Fibroblast of lung (primary cell): ENCODE results near the gene CAB39L. TPM values are rescaled to one million over a fixed set of nuclear protein-coding genes. Genes with fewer than 3 reads are reported as not detected.

ENCODE experiments used
- DNase-seq, 2 donors: peaks; one replicate each; pipeline versions ENCODE4 v3.0.0 to v3.0.0-alpha.2; 2010; ENCODE audit warnings: low read depth in 2 of 2
- H2AFZ ChIP-seq: 2 replicates; pipeline ENCODE4 v1.5.1; 2012; ENCODE audit warnings: low read length, control low read depth, inconsistent platforms
- H3K27ac ChIP-seq: 2 replicates; pipeline ENCODE4 v1.5.1; 2011; ENCODE audit warnings: low read length, control low read depth; ENCODE audit not compliant: insufficient read depth
- H3K27me3 ChIP-seq: 2 replicates; pipeline ENCODE4 v1.5.1; 2011; ENCODE audit warnings: mild to moderate bottlenecking, low read length; ENCODE audit not compliant: control insufficient read depth, insufficient read depth
- H3K36me3 ChIP-seq: 2 replicates; pipeline ENCODE4 v1.5.1; 2011; ENCODE audit warnings: low read length; ENCODE audit not compliant: control insufficient read depth, insufficient read depth
- H3K4me1 ChIP-seq: 2 replicates; pipeline ENCODE4 v1.5.1; 2011; ENCODE audit warnings: low read length; ENCODE audit not compliant: control insufficient read depth, insufficient read depth; ENCODE audit errors: extremely low read depth
- H3K4me2 ChIP-seq: 2 replicates; pipeline ENCODE4 v1.5.1; 2011; ENCODE audit warnings: low read length, control low read depth; ENCODE audit not compliant: insufficient read depth; ENCODE audit errors: extremely low read depth
- H3K4me3 ChIP-seq, 4 experiments: fragments of 200-600 bp in 1 of 4; sonication (generic) in 1 of 4; replicated peaks in 1 of 4; 2 replicates each; pipeline ENCODE4 v1.5.1; 2011 to 2016; ENCODE audit warnings: low read length in 4 of 4, low read depth in 3 of 4, mild to moderate bottlenecking in 3 of 4, control low read depth in 2 of 4, inconsistent platforms in 1 of 4, mixed read lengths in 1 of 4; ENCODE audit not compliant: insufficient read depth in 1 of 4; ENCODE audit errors: control extremely low read depth in 1 of 4
- H3K79me2 ChIP-seq: 2 replicates; pipeline ENCODE4 v1.5.1; 2012; ENCODE audit warnings: mild to moderate bottlenecking, low read length, inconsistent platforms; ENCODE audit not compliant: control insufficient read depth, insufficient read depth
- H3K9ac ChIP-seq: 2 replicates; pipeline ENCODE4 v1.5.1; 2011; ENCODE audit warnings: mild to moderate bottlenecking, low read length, control low read depth; ENCODE audit not compliant: insufficient read depth
- H3K9me3 ChIP-seq: 2 replicates; pipeline ENCODE4 v1.5.1; 2012; ENCODE audit warnings: low read depth, low read length; ENCODE audit not compliant: control insufficient read depth, insufficient read depth
- H4K20me1 ChIP-seq: 2 replicates; pipeline ENCODE4 v1.5.1; 2011; ENCODE audit warnings: low read length; ENCODE audit not compliant: control insufficient read depth, insufficient read depth; ENCODE audit errors: extremely low read depth
- CTCF ChIP-seq, 2 donors: IDR thresholded peaks in 1 of 2; conservative IDR thresholded peaks in 1 of 2; 1 replicate in 1 of 2; 2 replicates in 1 of 2; pipeline ENCODE4 v1.5.1; 2011 to 2012; ENCODE audit warnings: low read length in 2 of 2, control low read depth in 1 of 2, inconsistent platforms in 1 of 2, low read depth in 1 of 2, mild to moderate bottlenecking in 1 of 2
- EZH2 ChIP-seq: IDR thresholded peaks from 2 replicates; pipeline ENCODE4 v1.5.1; 2012; ENCODE audit warnings: low read length, control low read depth, mild to moderate bottlenecking; ENCODE audit errors: missing control alignments
- polyA plus RNA-seq, 2 donors: library from polyadenylated mRNA; depleted of rRNA in 1 of 2; stranded (reverse) in 1 of 2; unstranded in 1 of 2; fragments of >200 nt; gene quantifications; 2 replicates each; pipeline ENCODE4 v1.2.1, GENCODE V29; 2011 to 2012; ENCODE audit warnings: missing spikeins in 1 of 2
- total RNA-seq: library from RNA; depleted of rRNA; stranded (reverse); fragments of >200 nt; gene quantifications from 2 replicates; pipeline ENCODE4 v1.2.1, GENCODE V29; 2014

CAB39L gene
- total and polyA plus RNA-seq, 2 donors (not counting 1 experiment from before 2014, with no cell fraction given), result 9.4 to 13.0 TPM

GRCh38 chr13:49412749-49413148, 31.1 kb downstream of the CAB39L start:
- TF ChIP-seq CTCF (conservative IDR thresholded peaks at IDR 0.05 in 1 of 2, IDR thresholded peaks at IDR 0.05 in 1 of 2; ENCODE audit: low read depth in 1 of 2, low read length in 2 of 2) (no peak), EZH2 (no peak)
- Histone ChIP-seq H3K4me1 (no peaks in the 10 kb centered on the region), H3K27ac (no peak overlapping the region)

GRCh38 chr13:49411353-49411752, 32.5 kb downstream of the CAB39L start:
- H2AFZ ChIP-seq, result no peak overlapping the region
- DNase-seq, result no peak
- H3K27ac ChIP-seq, result no peak overlapping the region
- H3K9me3 ChIP-seq, result no peaks in the 10 kb centered on the region
- H3K79me2 ChIP-seq, result no peaks in the 10 kb centered on the region
- H3K4me3 ChIP-seq, result no peak overlapping the region
- TF ChIP-seq CTCF (conservative IDR thresholded peaks at IDR 0.05 in 1 of 2, IDR thresholded peaks at IDR 0.05 in 1 of 2; ENCODE audit: low read depth in 1 of 2, low read length in 2 of 2) (no peak), EZH2 (no peak)
- H3K27me3 ChIP-seq, result no peaks in the 10 kb centered on the region
- H3K4me1 ChIP-seq, result no peaks in the 10 kb centered on the region
- no peaks in the 10 kb centered on the region for H4K20me1 ChIP-seq
- H3K9ac ChIP-seq, result no peak overlapping the region
- no peaks in the 10 kb centered on the region for H3K36me3 ChIP-seq
- no peak overlapping the region for H3K4me2 ChIP-seq

More at GRCh38 chr13:49412749-49413148, 31.1 kb downstream of the CAB39L start:
- Histone ChIP-seq H2AFZ (no peak overlapping the region), H3K9ac (no peak overlapping the region), H3K4me2 (no peak overlapping the region), H3K79me2 (no peaks in the 10 kb centered on the region), H3K27me3 (no peaks in the 10 kb centered on the region), H3K9me3 (no peaks in the 10 kb centered on the region), H4K20me1 (no peaks in the 10 kb centered on the region), H3K36me3 (no peaks in the 10 kb centered on the region), H3K4me3 (no peak overlapping the region)
- DNase-seq, result no peak

- H3K9ac ChIP-seq, result no peak overlapping the region
Observed at GRCh38 chr13:49410477-49410876, 33.4 kb downstream of the CAB39L start.

More at GRCh38 chr13:49410477-49410876, 33.4 kb downstream of the CAB39L start:
- Histone ChIP-seq H3K36me3 (no peaks in the 10 kb centered on the region), H3K4me3 (no peak overlapping the region), H3K4me2 (no peak overlapping the region), H3K79me2 (no peaks in the 10 kb centered on the region), H2AFZ (no peak overlapping the region), H3K9me3 (no peaks in the 10 kb centered on the region), H3K27ac (no peak overlapping the region), H3K4me1 (no peaks in the 10 kb centered on the region), H3K27me3 (no peaks in the 10 kb centered on the region), H4K20me1 (no peaks in the 10 kb centered on the region)
- TF ChIP-seq CTCF (conservative IDR thresholded peaks at IDR 0.05 in 1 of 2, IDR thresholded peaks at IDR 0.05 in 1 of 2; ENCODE audit: low read depth in 1 of 2, low read length in 2 of 2), result no peak
- no peak for TF ChIP-seq EZH2
- DNase-seq, result no peak
